VCaP (cell line): ENCODE measurements around the gene TMEM131.
"Not testable (repeated sequence)": the region's sequence is repeated elsewhere in the genome, so short reads cannot be mapped to it uniquely, and the experiment has no call there.

ENCODE experiments used
- H3K27ac ChIP-seq: fragments of 450-650 bp; 2 replicates; pipeline ENCODE4 v1.5.1; 2017
- CTCF ChIP-seq: fragments of 450-650 bp; conservative IDR thresholded peaks from 2 replicates; pipeline ENCODE4 v1.5.1; 2017; ENCODE audit warnings: mild to moderate bottlenecking, moderate library complexity

Gene TMEM131

DNA sequence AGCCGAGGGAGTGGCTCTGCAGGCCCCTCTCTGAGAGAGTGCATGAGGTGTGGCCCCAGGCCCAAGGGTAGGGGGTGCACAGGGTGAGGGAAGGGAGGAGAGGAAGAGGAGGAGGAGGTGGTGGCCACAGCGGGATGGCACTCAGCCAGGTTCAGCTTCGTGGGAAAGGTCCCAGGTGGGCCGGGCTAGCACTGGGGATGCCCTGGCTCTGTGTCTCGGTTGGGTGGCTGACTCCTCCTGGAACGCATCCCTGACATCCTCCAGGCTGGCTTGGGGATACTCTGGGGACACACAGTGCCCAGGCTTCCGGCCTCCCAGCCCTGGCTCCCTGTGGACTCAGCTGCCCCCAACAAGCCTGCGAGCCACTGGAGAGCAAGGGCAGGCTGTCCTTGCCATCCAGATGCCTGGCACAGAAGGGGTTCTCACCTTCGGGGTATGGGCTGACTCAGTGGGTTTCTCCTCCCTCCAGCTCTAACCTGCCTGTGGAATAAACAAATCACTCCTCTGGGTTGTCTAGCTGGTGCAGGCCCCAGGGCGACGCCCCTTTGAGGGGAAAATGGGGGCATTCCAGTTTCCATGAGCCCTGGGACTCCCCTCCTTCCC lies 283.0 kb downstream of the TMEM131 start:
- no peak for TF ChIP-seq CTCF
- H3K27ac ChIP-seq, result no peak overlapping the region

DNA sequence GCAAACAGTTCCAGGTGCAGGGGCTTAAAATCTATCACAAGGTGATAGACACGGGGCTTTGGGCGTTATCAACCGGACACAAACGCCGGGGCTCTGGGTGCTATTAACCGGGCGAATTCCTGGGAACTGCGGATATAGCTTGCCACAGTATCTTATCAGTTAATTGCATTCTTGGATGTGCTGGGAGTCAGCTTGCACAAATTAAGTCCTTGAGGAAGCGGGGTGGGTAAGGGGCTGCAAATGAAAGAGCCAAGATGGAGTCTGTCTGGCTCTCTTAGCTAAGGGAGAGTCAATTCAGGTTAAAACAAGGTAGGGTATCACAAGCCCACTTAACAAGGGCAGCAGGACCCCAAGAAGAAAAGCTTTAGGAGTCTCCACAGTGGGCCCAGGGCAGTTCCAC lies 283.6 kb downstream of the TMEM131 start:
- H3K27ac ChIP-seq, result not testable (repeated sequence)

DNA sequence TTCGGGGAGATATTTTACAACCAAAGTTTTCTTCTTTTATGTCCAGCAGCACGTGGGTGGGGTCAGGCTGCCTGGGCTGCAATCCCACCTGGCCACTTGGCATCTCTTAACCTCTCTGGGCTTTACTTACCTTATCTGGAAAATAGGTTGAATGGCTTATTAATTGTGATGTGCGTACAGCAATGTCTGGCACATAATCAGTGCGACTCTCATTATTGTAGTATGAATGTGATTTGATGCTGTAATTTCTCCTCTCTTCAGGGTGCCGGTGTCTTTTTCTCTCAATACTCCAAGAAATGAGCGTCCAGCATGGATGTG lies 284.4 kb downstream of the TMEM131 start:
- no peak overlapping the region for H3K27ac ChIP-seq
- TF ChIP-seq CTCF, result no peak

DNA sequence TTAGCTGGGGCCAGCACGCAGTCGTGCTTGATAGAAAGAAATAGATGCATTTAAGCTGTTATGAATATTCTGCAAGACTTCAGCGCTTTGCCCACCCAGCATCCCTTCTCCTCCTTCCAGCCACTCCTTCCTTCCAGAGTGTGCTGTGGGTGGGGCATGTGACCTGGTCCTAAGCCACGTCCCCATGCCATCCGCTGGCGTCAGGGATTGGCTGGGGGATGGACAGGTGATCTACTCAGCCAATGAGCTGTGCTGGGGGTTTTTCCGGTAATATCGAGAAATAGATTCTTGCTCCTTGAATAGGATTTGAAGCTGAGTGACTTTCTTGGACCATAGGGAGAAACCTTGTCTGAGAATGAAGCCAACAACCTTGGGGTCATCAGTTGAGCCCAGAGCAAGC lies 287.1 kb downstream of the TMEM131 start:
- no peak overlapping the region for H3K27ac ChIP-seq
- TF ChIP-seq CTCF, result no peak

DNA sequence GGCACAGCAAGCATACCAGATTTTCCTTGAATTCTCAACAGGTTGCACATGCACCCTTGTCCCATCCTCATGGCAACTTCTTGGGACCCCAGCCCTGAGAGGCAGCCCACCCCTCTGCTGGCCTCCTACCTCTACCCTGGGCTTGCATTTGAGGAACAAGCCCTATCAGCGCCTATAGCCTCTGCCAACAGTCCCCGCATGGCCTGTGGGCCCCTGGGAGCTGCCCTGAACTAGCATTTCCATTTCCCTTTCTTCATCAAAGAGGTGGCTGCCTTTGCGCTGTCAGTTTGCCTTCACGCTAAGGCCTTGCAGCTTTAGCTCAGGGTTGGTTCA lies 287.7 kb downstream of the TMEM131 start:
- TF ChIP-seq CTCF, result no peak
- H3K27ac ChIP-seq, result no peak overlapping the region

- no peak overlapping the region for H3K27ac ChIP-seq
- TF ChIP-seq CTCF, result no peak
Observed at GRCh38 chr2:97707362-97708047, 288.2 kb downstream of the TMEM131 start.

- no peak for TF ChIP-seq CTCF
- H3K27ac ChIP-seq, result no peak overlapping the region
Observed at GRCh38 chr2:97706708-97707345, 288.9 kb downstream of the TMEM131 start.
